GM10248 (cell line): Measurements from ENCODE around the gene SLC17A1.
"Not testable (repeated sequence)": the region's sequence is repeated elsewhere in the genome, so short reads cannot be mapped to it uniquely, and the experiment has no call there.

Source experiments
- CTCF ChIA-PET: fragments of 300-600 bp; sonication (Branson Sonifier 250); formaldehyde crosslinking; extraction: SDS; loops from one replicate; lab custom pipeline; 2021; ENCODE audit warnings: antibody characterized with exemption; lab: Yijun Ruan, JAX
- POLR2A ChIA-PET: fragments of 350-650 bp; sonication (Branson Sonifier 250); formaldehyde crosslinking; extraction: SDS; loops from one replicate; lab custom pipeline; 2020; ENCODE audit warnings: antibody characterized with exemption; lab: Yijun Ruan, JAX
- DNase-seq: peaks from one replicate; pipeline ENCODE4 v3.0.0; 2012; ENCODE audit errors: extremely low spot score
- CTCF ChIP-seq: IDR thresholded peaks from 2 replicates; pipeline ENCODE4 v1.5.1; 2012; ENCODE audit warnings: mild to moderate bottlenecking, low read depth; ENCODE audit errors: extremely low read depth, missing control alignments, control extremely low read depth

Gene SLC17A1

DNA sequence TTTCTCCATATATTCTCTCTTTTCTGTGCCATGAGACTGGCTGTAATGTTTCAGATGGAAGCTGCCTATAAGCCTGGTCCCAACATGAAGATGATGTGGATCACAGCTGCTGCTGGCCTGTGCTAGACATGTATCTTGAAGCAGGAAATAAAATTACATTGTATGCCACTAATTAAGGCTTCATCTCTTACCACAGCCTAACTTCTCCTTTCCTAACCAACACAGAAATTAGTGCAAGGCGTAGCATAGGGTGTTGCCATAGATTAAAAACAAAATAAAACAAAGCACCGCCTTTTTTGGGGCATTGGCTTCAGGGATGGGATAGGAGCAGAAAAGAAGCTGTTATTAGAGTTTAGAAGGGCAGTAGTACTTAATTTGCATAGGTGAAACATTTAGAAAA lies 82.0 kb downstream of the SLC17A1 start:
- no peak for DNase-seq
- no peak for TF ChIP-seq CTCF
- CTCF ChIA-PET = interaction anchor here (0.7 to 1.9 kb wide), 5 partner anchors 9 to 132 kb away, joined by 3 to 6 read pairs (median 4); no protein-coding TSS in a partner anchor
- POLR2A ChIA-PET = no interaction called here

DNA sequence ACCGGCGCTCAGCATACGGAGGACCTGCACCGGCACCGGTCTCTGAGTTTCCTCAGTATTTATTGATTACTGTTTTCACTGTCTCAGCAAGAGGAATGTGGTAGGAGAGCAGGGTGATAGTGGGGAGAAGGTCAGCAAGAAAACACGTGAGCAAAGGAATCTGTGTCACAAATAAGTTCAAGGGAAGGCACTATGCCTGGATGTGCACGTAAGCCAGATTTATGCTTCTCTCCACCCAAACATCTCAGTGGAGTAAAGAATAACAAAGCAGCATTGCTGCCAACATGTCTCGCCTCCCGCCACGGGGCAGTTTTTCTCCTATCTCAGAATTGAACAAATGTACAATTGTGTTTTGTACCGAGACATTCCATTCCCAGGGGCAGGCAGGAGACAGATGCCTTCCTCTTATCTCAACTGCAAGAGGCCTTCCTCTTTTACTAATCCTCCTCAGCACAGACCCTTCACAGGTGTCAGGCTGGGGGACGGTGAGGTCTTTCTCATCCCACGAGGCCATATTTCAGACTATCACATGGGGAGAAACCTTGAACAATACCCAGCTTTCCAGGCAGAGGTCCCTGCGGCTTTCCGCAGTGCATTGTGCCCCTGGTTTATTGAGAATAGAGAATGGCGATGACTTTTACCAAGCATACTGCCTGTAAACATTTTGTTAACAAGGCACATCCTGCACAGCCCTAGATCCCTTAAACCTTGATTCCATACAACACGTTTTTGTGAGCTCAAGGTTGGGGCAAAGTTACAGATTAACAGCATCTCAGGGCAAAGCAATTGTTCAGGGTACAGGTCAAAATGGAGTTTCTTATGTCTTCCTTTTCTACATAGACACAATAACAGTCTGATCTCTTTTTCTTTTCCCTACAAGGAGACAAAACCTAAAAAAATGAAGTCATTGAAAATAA lies 83.0 kb downstream of the SLC17A1 start:
- DNase-seq, POLR2A ChIA-PET, CTCF ChIA-PET: not testable (repeated sequence)

GRCh38 chr6:25748049-25748448 lies 83.8 kb downstream of the SLC17A1 start:
- ChIA-PET CTCF (interaction anchor here (1.3 to 1.7 kb wide), 2 partner anchors 12 to 28 kb away, joined by 4 to 7 read pairs; no protein-coding TSS in a partner anchor), POLR2A (no interaction called here)
- no peak for DNase-seq
- TF ChIP-seq CTCF = no peak

DNA sequence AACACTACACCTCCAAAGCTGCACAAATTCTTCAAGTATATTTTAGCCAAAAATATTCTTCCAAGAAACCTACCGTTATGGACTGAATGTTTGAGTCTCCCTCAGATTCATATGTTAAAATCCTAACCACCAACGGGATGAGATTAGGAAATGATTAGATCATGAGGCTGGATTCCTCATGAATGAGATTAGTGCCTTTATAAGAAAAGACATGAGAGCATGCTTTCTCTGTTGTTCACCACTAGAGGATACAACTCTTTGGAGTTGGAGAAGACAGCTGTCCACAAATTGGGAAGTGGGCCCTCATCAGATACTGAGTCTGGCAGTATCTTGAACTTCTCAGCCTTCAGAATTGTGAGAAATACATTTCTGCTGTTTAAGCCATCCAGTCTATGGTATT lies 84.4 kb downstream of the SLC17A1 start:
- CTCF ChIA-PET = interaction anchor here (1.3 to 1.7 kb wide), 2 partner anchors 13 to 27 kb away, joined by 4 to 7 read pairs; no protein-coding TSS in a partner anchor
- POLR2A ChIA-PET = no interaction called here
- no peak for TF ChIP-seq CTCF
- no peak for DNase-seq

GRCh38 chr6:25746968-25747367 lies 84.9 kb downstream of the SLC17A1 start:
- TF ChIP-seq CTCF = no peak
- POLR2A ChIA-PET = no interaction called here
- no peak for DNase-seq
- CTCF ChIA-PET = interaction anchor here (1.3 to 1.7 kb wide), 2 partner anchors 13 to 27 kb away, joined by 4 to 7 read pairs; no protein-coding TSS in a partner anchor

GRCh38 chr6:25745836-25746235 lies 86.0 kb downstream of the SLC17A1 start:
- ChIA-PET CTCF (interaction anchor here (1.0 to 1.6 kb wide), 3 partner anchors 8 to 33 kb away, joined by 3 read pairs; partner anchors contain the start of gene SLC17A4), POLR2A (no interaction called here)
- no peak for DNase-seq
- TF ChIP-seq CTCF = no peak

- CTCF ChIA-PET = no interaction called here
These were observed 88.0 kb downstream of the SLC17A1 start for GRCh38 chr6:25743868-25744267.

More at GRCh38 chr6:25743868-25744267, 88.0 kb downstream of the SLC17A1 start:
- POLR2A ChIA-PET = no interaction called here
- no peak for TF ChIP-seq CTCF
- no peak for DNase-seq
